H1 (cell line): ENCODE results near the gene TMEM106C. TPM values are rescaled to one million over a fixed set of nuclear protein-coding genes. Genes with fewer than 3 reads are reported as not detected.
A peak's percentile ranks its signal among the peaks of the same experiment; 100 is the strongest.

Experiments used
- CTCF ChIA-PET: fragments of 300-600 bp; sonication (Branson Sonifier 250); formaldehyde crosslinking; loops from one replicate; lab custom pipeline; 2021; ENCODE audit not compliant: partially characterized antibody; lab: Charles Lee
- POLR2A ChIA-PET: fragments of 300-600 bp; sonication (Branson Sonifier 250); formaldehyde crosslinking; loops from one replicate; lab custom pipeline; 2021; ENCODE audit warnings: inconsistent platforms; ENCODE audit not compliant: partially characterized antibody; lab: Charles Lee
- DNase-seq, 2 experiments: peaks; one replicate each; pipeline versions ENCODE4 v3.0.0 to v3.0.0-alpha.2; 2010 to 2022; ENCODE audit warnings: low spot score in 2 of 2, low read depth in 1 of 2, mixed read lengths in 1 of 2
- FAIRE-seq: peaks from 2 replicates; lab custom pipeline; 2011; peaks lifted over from hg19 to GRCh38; lab: Jason Lieb, UNC
- H2AFZ ChIP-seq: 2 replicates; pipeline ENCODE4 v1.8.1; 2012; ENCODE audit warnings: low read length, inconsistent platforms
- H2AK5ac ChIP-seq: 2 replicates; pipeline ENCODE4 v1.6.1; 2013; ENCODE audit warnings: low read depth, low read length
- H2BK120ac ChIP-seq: replicated peaks from 2 replicates; pipeline ENCODE3; 2013; ENCODE audit warnings: low read depth, low read length, inconsistent platforms
- H2BK12ac ChIP-seq: 2 replicates; pipeline ENCODE4 v1.6.1; 2013; ENCODE audit warnings: low read depth, low read length
- H2BK15ac ChIP-seq: 2 replicates; pipeline ENCODE4 v1.6.1; 2013; ENCODE audit warnings: low read length
- H2BK20ac ChIP-seq: 2 replicates; pipeline ENCODE4 v1.6.1; 2013; ENCODE audit warnings: low read length
- H2BK5ac ChIP-seq: 2 replicates; pipeline ENCODE4 v1.6.1; 2013; ENCODE audit warnings: low read depth, low read length
- H3K14ac ChIP-seq: 2 replicates; pipeline ENCODE4 v1.6.1; 2013; ENCODE audit warnings: inconsistent platforms; ENCODE audit not compliant: insufficient read length
- H3K18ac ChIP-seq: 2 replicates; pipeline ENCODE4 v1.6.1; 2013; ENCODE audit warnings: low read length; ENCODE audit errors: extremely low read depth
- H3K23ac ChIP-seq: 2 replicates; pipeline ENCODE4 v1.6.1; 2013; ENCODE audit warnings: inconsistent platforms; ENCODE audit not compliant: insufficient read length
- H3K23me2 ChIP-seq: 2 replicates; pipeline ENCODE4 v1.6.1; 2013; ENCODE audit warnings: low read depth, low read length
- H3K27ac ChIP-seq: 2 replicates; pipeline ENCODE4 v1.6.1; 2011; ENCODE audit warnings: low read depth, low read length, inconsistent platforms
- H3K27me3 ChIP-seq, 4 experiments: replicated peaks in 1 of 4; 1 replicate in 1 of 4; 2 replicates in 3 of 4; pipeline versions ENCODE4 v1.6.1 to v1.8.1; 2011 to 2013; ENCODE audit warnings: low read length in 3 of 4, mild to moderate bottlenecking in 3 of 4, inconsistent platforms in 2 of 4, mixed read lengths in 2 of 4, moderate library complexity in 1 of 4; ENCODE audit not compliant: control insufficient read depth in 3 of 4, insufficient read depth in 3 of 4; ENCODE audit errors: extremely low read depth in 1 of 4
- H3K36me3 ChIP-seq, 4 experiments: 2 replicates each; pipeline versions ENCODE4 v1.6.1 to v1.8.1; 2011 to 2013; ENCODE audit warnings: mild to moderate bottlenecking in 4 of 4, low read length in 3 of 4, moderate library complexity in 2 of 4, control low read depth in 1 of 4, inconsistent platforms in 1 of 4; ENCODE audit not compliant: insufficient read depth in 4 of 4, control insufficient read depth in 2 of 4
- H3K4ac ChIP-seq: replicated peaks from 2 replicates; pipeline ENCODE3; 2013; ENCODE audit warnings: low read length, low read depth, mixed read lengths, inconsistent platforms; ENCODE audit not compliant: insufficient read length
- H3K4me1 ChIP-seq, 4 experiments: replicated peaks in 1 of 4; 1 replicate in 1 of 4; 2 replicates in 3 of 4; pipeline versions ENCODE4 v1.6.1 to v1.8.1; 2011 to 2013; ENCODE audit warnings: low read length in 3 of 4, inconsistent platforms in 2 of 4, mixed read lengths in 1 of 4; ENCODE audit not compliant: insufficient read depth in 4 of 4, control insufficient read depth in 3 of 4
- H3K4me2 ChIP-seq, 2 experiments: 2 replicates each; pipeline versions ENCODE4 v1.6.1 to v1.8.1; 2011 to 2013; ENCODE audit warnings: low read depth in 2 of 2, low read length in 2 of 2, control low read depth in 1 of 2, inconsistent platforms in 1 of 2, mild to moderate bottlenecking in 1 of 2; ENCODE audit not compliant: insufficient read depth in 1 of 2
- H3K4me3 ChIP-seq, 4 experiments: fragments of 200-600, 300-600 bp in 1 of 4; sonication (generic), shearing (Covaris generic), sonication (Bioruptor Twin) in 1 of 4; 2 replicates each; pipeline versions ENCODE4 v1.5.1 to v1.8.1; 2011 to 2016; ENCODE audit warnings: low read length in 4 of 4, low read depth in 3 of 4, control low read depth in 2 of 4, inconsistent platforms in 2 of 4, mild to moderate bottlenecking in 2 of 4, mixed read lengths in 1 of 4, moderate library complexity in 1 of 4; ENCODE audit not compliant: insufficient read depth in 2 of 4; ENCODE audit errors: extremely low read depth in 1 of 4
- H3K56ac ChIP-seq: replicated peaks from 2 replicates; pipeline ENCODE3; 2013; ENCODE audit warnings: low read depth, mild to moderate bottlenecking, mixed read lengths, low read length, inconsistent platforms; ENCODE audit not compliant: insufficient read length
- H3K79me1 ChIP-seq: 2 replicates; pipeline ENCODE4 v1.6.1; 2013; ENCODE audit warnings: low read depth, low read length, control low read depth
- H3K79me2 ChIP-seq, 2 experiments: 2 replicates each; pipeline versions ENCODE4 v1.6.1 to v1.8.1; 2012 to 2013; ENCODE audit warnings: low read length in 2 of 2, mild to moderate bottlenecking in 2 of 2, inconsistent platforms in 1 of 2; ENCODE audit not compliant: insufficient read depth in 2 of 2, control insufficient read depth in 1 of 2
- H3K9ac ChIP-seq, 4 experiments: replicated peaks in 1 of 4; 1 replicate in 1 of 4; 2 replicates in 3 of 4; pipeline versions ENCODE4 v1.6.1 to v1.8.1; 2011 to 2013; ENCODE audit warnings: low read depth in 3 of 4, low read length in 3 of 4, control low read depth in 2 of 4, mild to moderate bottlenecking in 2 of 4, moderate library complexity in 2 of 4, inconsistent platforms in 1 of 4; ENCODE audit errors: extremely low read depth in 1 of 4
- H3K9me3 ChIP-seq, 2 experiments: 2 replicates each; pipeline versions ENCODE4 v1.6.1 to v1.8.1; 2012 to 2013; ENCODE audit warnings: mild to moderate bottlenecking in 2 of 2, moderate library complexity in 2 of 2, control low read depth in 1 of 2, inconsistent platforms in 1 of 2, low read depth in 1 of 2, low read length in 1 of 2, mixed read lengths in 1 of 2; ENCODE audit not compliant: insufficient read depth in 2 of 2
- H4K20me1 ChIP-seq, 2 experiments: replicated peaks in 1 of 2; 2 replicates each; pipeline versions ENCODE3 to v1.8.1; 2011 to 2013; ENCODE audit warnings: inconsistent platforms in 2 of 2, low read length in 2 of 2, mild to moderate bottlenecking in 1 of 2; ENCODE audit not compliant: insufficient read depth in 2 of 2, control insufficient read depth in 1 of 2
- H4K5ac ChIP-seq: 2 replicates; pipeline ENCODE4 v1.6.1; 2013; ENCODE audit warnings: low read length, low read depth, mixed read lengths, inconsistent platforms; ENCODE audit not compliant: insufficient read length
- H4K8ac ChIP-seq: 2 replicates; pipeline ENCODE4 v1.8.0; 2013; ENCODE audit warnings: mild to moderate bottlenecking, moderate library complexity, low read length, inconsistent platforms; ENCODE audit not compliant: insufficient read depth; ENCODE audit errors: extremely low read depth
- H4K91ac ChIP-seq: replicated peaks from 2 replicates; pipeline ENCODE3; 2013; ENCODE audit warnings: low read length, mixed read lengths, inconsistent platforms; ENCODE audit not compliant: insufficient read length
- E2F6 ChIP-seq: IDR thresholded peaks from 2 replicates; pipeline ENCODE4 v1.6.1; 2012; ENCODE audit warnings: inconsistent platforms
- EGR1 ChIP-seq: IDR thresholded peaks from 2 replicates; pipeline ENCODE4 v1.6.1; 2011; ENCODE audit warnings: low read depth, low read length, borderline replicate concordance
- HDAC6 ChIP-seq: IDR thresholded peaks from one replicate; pipeline ENCODE4 v1.7.1; 2012; ENCODE audit warnings: low read depth, mild to moderate bottlenecking, inconsistent platforms, low read length, moderate library complexity
- KDM4A ChIP-seq: IDR thresholded peaks from one replicate; pipeline ENCODE4 v1.7.1; 2012; ENCODE audit warnings: low read depth, mild to moderate bottlenecking, moderate library complexity, low read length, inconsistent platforms; ENCODE audit not compliant: severe bottlenecking
- NANOG ChIP-seq: IDR thresholded peaks from 2 replicates; pipeline ENCODE4 v1.6.1; 2011; ENCODE audit warnings: low read length, low read depth, mild to moderate bottlenecking, inconsistent platforms; ENCODE audit not compliant: insufficient read depth, poor library complexity, severe bottlenecking
- RAD21 ChIP-seq, 2 experiments: IDR thresholded peaks in 1 of 2; conservative IDR thresholded peaks in 1 of 2; 2 replicates each; pipeline ENCODE4 v1.6.1; 2011; ENCODE audit warnings: low read depth in 2 of 2, low read length in 2 of 2, improper control_type of control experiment in 1 of 2, inconsistent platforms in 1 of 2, mild to moderate bottlenecking in 1 of 2, moderate library complexity in 1 of 2
- RBBP5 ChIP-seq: IDR thresholded peaks from 2 replicates; pipeline ENCODE4 v1.7.1; 2012; ENCODE audit warnings: low read depth, mild to moderate bottlenecking, inconsistent platforms, low read length, moderate library complexity, borderline replicate concordance
- SUZ12 ChIP-seq: fragments of 200-600 bp; sonication (generic); IDR thresholded peaks from 2 replicates; pipeline ENCODE4 v1.6.1; 2012; ENCODE audit warnings: mild to moderate bottlenecking, inconsistent platforms, low read length, moderate library complexity, mixed read lengths
- WGBS, 2 experiments: shearing (Covaris generic) in 1 of 2; methylation state at CpG; one replicate each; pipeline versions ENCODE4 v1.1.6 to v1.1.7; 2013 to 2015; ENCODE audit warnings: low lambda C conversion rate in 2 of 2, mixed read lengths in 2 of 2, inconsistent platforms in 1 of 2, low coverage in 1 of 2, missing lambda C conversion rate in 1 of 2; ENCODE audit not compliant: insufficient replicate concordance in 2 of 2, insufficient coverage in 1 of 2, insufficient read length in 1 of 2; ENCODE audit errors: extremely low coverage in 1 of 2, missing lambda C conversion rate in 1 of 2; 5-methylcytosine and 5-hydroxymethylcytosine counted together
- polyA plus RNA-seq, 7 experiments: library from polyadenylated mRNA; depleted of rRNA in 3 of 7; stranded (reverse) in 5 of 7; unstranded in 2 of 7; fragments of >200 nt in 5 of 7; fragments of 200-250 nt in 2 of 7; gene quantifications; 1 replicate in 5 of 7; 2 replicates in 1 of 7; 4 replicates in 1 of 7; pipeline versions ENCODE4 v1.2.1 to v1.2.3, GENCODE V29; 2011 to 2013; ENCODE audit warnings: missing spikeins in 2 of 7, mixed read lengths in 2 of 7
- total RNA-seq: library from RNA; stranded (reverse); fragmentation: NEBNext Ultra II Directional; extraction: Animal tissue kit (Norgen Biotek cat#: 25700); gene quantifications from 2 replicates; pipeline ENCODE4 v1.2.1, GENCODE V29; 2021

TMEM106C gene
- total and polyA plus RNA-seq, 2 of the 8 experiments (the other 6 are each of a cell fraction or from before 2014, with no cell fraction given): 36.6 to 45.3 TPM

GRCh38 chr12:47941871-47942613, 21.4 kb upstream of the TMEM106C start:
- no peak overlapping the region for H3K9ac ChIP-seq
- no peaks in the 10 kb centered on the region for H3K79me2 ChIP-seq
- peak overlapping the region; percentile 42 to 73 for H3K4me2 ChIP-seq
- FAIRE-seq: no peak
- no peak overlapping the region for H2AK5ac ChIP-seq
- CTCF ChIA-PET: interaction anchor here (0.6 to 2.5 kb wide), 18 partner anchors 9 to 1390 kb away, joined by 3 to 10 read pairs (median 4); partner anchors contain the start of genes TMEM106C and VDR
- H3K4me1 ChIP-seq: peaks cover 0 to 16% (median 13%) of the 10 kb centered on the region in 4 experiments; a peak in 5 of 7 replicates
- H4K5ac ChIP-seq: peak overlapping the region; percentile 25
- no peaks in the 10 kb centered on the region for H3K36me3 ChIP-seq
- peak overlapping the region; percentile 90; the same call in 1 of the 2 replicates for H2BK12ac ChIP-seq
- peak overlapping the region in 3 of 4 experiments; percentile 8 to 49 (median 14); a peak in 4 of 8 replicates for H3K4me3 ChIP-seq
- peak; percentile 38 to 93 for DNase-seq
- no peak overlapping the region for H3K4ac ChIP-seq
- H3K23ac ChIP-seq: no peak overlapping the region
- H3K79me1 ChIP-seq: no peaks in the 10 kb centered on the region
- peaks cover 6% of the 10 kb centered on the region for H3K23me2 ChIP-seq
- peak overlapping the region; percentile 32; the same call in 1 of the 2 replicates for H3K18ac ChIP-seq
- no peaks in the 10 kb centered on the region for H3K9me3 ChIP-seq
- H3K56ac ChIP-seq: no peak overlapping the region
- no peak overlapping the region for H3K27ac ChIP-seq
- POLR2A ChIA-PET: no interaction called here
- H4K91ac ChIP-seq: no peak overlapping the region
- H3K27me3 ChIP-seq: peaks cover 0 to 24% (median 16%) of the 10 kb centered on the region in 4 experiments; a peak in 5 of 7 replicates
- no peak overlapping the region for H2BK20ac ChIP-seq
- H3K14ac ChIP-seq: no peak overlapping the region
- 40% methylated on average over 21 of the region's 40 CpGs; no CpG with 5 or more reads in 1 of the 2 experiments for WGBS, 2 experiments
- H2AFZ ChIP-seq: peak overlapping the region; percentile 84; the same call in 1 of the 2 replicates
- H2BK5ac ChIP-seq: no peak overlapping the region
- no peak overlapping the region for H2BK120ac ChIP-seq
- peaks cover 0 to 2% of the 10 kb centered on the region in 2 experiments for H4K20me1 ChIP-seq
- H2BK15ac ChIP-seq: no peak overlapping the region
- peak overlapping the region; percentile 58; the same call in 1 of the 2 replicates for H4K8ac ChIP-seq
- TF ChIP-seq NANOG: no peak
- no peak for TF ChIP-seq EGR1
- TF ChIP-seq HDAC6: no peak
- peak; percentile 56 for TF ChIP-seq E2F6
- TF ChIP-seq SUZ12: peak; percentile 35; the same call in 1 of the 2 replicates
- peak; percentile 27 for TF ChIP-seq KDM4A
- TF ChIP-seq RBBP5: peak; percentile 48; the same call in 1 of the 2 replicates
- TF ChIP-seq RAD21 (IDR thresholded peaks at IDR 0.05 in 1 of 2, conservative IDR thresholded peaks at IDR 0.05 in 1 of 2; ENCODE audit: low read depth in 2 of 2, low read length in 2 of 2): peak; percentile 71 to 76
